ENCODE measurements around the gene DPEP1. TPM values are rescaled to one million over a fixed set of nuclear protein-coding genes. Genes with fewer than 3 reads are reported as not detected.

The DPEP1 gene
- total RNA-seq, 1 donor from 2014 or later = 36.3 TPM

DNA sequence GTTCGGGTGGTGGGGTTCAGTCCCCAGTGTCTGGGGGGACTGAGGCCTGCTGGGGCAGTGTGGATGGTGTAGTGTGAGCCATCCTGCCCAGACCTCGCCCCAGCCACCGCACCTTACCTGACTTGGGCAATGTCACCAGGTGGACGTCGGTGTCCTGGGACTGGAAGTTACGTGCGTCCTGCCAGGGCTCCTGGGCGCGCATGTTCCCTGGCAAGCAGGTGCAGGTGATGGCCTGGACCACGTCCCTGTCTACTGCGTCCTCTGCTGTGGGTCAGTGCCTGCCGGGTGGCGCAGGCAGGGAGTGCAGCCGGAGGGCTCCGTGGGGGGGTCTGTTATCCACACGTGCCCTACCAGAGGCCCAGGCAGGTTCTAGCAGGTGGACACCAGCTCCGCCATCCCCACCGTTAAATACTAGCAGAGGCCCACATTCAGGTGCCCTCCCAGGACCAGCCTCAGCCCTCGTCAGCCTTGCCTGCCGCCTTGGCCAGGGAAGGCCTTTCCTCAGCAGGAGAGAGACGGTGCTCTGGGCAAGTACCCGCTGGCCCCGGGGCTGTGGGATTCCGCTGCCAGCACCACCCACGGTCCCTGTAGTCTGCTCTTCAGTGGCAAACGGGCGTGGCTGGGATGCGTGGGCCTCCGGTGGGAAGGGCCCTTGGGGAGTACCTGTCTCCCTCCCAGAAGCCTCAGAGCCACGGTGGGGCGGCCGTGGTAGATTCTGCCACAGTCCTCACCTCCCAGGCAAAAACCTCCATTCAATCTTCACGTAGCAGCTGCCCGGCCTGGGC is 8.1 kb upstream of the DPEP1 start:
- no peak overlapping the region for H3K27ac Mint-ChIP-seq
- peaks cover 4% of the 10 kb centered on the region for H3K27me3 Mint-ChIP-seq
- H3K9me3 Mint-ChIP-seq (ENCODE audit: low read depth) = no peaks in the 10 kb centered on the region
- H3K4me3 Mint-ChIP-seq (ENCODE audit: low read depth) = no peak overlapping the region
- DNase-seq (ENCODE audit: low spot score, unreplicated experiment) = no peak
- no peaks in the 10 kb centered on the region for H3K36me3 Mint-ChIP-seq (ENCODE audit: insufficient read depth)
- TF ChIP-seq, protein P1, sequence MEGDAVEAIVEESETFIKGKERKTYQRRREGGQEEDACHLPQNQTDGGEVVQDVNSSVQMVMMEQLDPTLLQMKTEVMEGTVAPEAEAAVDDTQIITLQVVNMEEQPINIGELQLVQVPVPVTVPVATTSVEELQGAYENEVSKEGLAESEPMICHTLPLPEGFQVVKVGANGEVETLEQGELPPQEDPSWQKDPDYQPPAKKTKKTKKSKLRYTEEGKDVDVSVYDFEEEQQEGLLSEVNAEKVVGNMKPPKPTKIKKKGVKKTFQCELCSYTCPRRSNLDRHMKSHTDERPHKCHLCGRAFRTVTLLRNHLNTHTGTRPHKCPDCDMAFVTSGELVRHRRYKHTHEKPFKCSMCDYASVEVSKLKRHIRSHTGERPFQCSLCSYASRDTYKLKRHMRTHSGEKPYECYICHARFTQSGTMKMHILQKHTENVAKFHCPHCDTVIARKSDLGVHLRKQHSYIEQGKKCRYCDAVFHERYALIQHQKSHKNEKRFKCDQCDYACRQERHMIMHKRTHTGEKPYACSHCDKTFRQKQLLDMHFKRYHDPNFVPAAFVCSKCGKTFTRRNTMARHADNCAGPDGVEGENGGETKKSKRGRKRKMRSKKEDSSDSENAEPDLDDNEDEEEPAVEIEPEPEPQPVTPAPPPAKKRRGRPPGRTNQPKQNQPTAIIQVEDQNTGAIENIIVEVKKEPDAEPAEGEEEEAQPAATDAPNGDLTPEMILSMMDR (IDR thresholded peaks at IDR 0.05; ENCODE audit: unreplicated experiment) = no peak
- peaks cover 11% of the 10 kb centered on the region for H3K4me1 Mint-ChIP-seq (ENCODE audit: low read depth)

DNA sequence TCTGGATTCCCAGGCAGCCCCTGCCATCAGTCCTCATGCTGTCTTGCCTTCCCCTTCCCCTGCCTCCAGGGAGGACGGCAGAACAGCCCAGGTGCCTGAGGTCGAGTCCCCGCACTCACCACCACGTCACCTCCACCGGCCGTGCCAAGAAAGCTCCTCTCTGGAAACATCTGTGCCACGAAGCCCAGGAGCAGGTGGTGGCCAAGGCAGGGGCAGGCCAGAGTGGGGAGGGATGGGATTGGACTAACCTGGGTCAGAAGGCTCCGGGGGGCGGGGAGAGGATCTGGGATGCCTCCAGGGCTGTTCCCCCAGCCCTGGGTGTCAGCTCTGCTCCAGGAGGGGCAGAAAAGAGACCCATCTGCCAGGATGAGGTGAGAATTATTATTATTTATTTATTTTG is 7.4 kb upstream of the DPEP1 start:
- no peaks in the 10 kb centered on the region for H3K9me3 Mint-ChIP-seq (ENCODE audit: low read depth)
- DNase-seq (ENCODE audit: low spot score, unreplicated experiment) = no peak
- H3K4me3 Mint-ChIP-seq (ENCODE audit: low read depth) = no peak overlapping the region
- no peaks in the 10 kb centered on the region for H3K36me3 Mint-ChIP-seq (ENCODE audit: insufficient read depth)
- peaks cover 11% of the 10 kb centered on the region for H3K4me1 Mint-ChIP-seq (ENCODE audit: low read depth)
- no peak overlapping the region for H3K27ac Mint-ChIP-seq
- H3K27me3 Mint-ChIP-seq = peaks cover 4% of the 10 kb centered on the region
- TF ChIP-seq, protein P1 (IDR thresholded peaks at IDR 0.05; ENCODE audit: unreplicated experiment) = no peak

DNA sequence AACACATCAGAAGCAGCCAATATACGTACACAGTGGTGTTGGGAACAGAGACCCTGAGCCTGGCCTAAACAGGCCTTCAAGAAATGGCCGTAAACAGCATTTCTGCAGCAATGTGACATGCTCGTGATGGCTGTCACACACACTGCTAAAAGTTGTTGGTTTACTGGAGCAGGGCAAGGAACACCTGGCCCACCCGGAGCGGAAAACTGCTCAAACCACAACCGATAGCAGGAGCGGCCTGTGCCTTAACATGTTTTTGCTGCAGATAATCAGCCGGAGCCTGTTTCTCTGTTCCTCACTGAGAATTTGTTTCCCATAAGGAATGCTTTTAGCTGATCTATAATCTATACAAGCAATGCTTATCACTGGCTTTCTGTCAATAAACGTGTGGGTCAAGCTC is 6.0 kb upstream of the DPEP1 start:
- Mint-ChIP-seq H3K4me1 (ENCODE audit: low read depth) (peaks cover 14% of the 10 kb centered on the region), H3K9me3 (ENCODE audit: low read depth) (no peaks in the 10 kb centered on the region), H3K27me3 (peaks cover 4% of the 10 kb centered on the region), H3K36me3 (ENCODE audit: insufficient read depth) (no peaks in the 10 kb centered on the region), H3K4me3 (ENCODE audit: low read depth) (no peak overlapping the region), H3K27ac (peak overlapping the region; percentile 64)
- no peak for DNase-seq (ENCODE audit: low spot score, unreplicated experiment)
- TF ChIP-seq, protein P1 (IDR thresholded peaks at IDR 0.05; ENCODE audit: unreplicated experiment) = no peak

DNA sequence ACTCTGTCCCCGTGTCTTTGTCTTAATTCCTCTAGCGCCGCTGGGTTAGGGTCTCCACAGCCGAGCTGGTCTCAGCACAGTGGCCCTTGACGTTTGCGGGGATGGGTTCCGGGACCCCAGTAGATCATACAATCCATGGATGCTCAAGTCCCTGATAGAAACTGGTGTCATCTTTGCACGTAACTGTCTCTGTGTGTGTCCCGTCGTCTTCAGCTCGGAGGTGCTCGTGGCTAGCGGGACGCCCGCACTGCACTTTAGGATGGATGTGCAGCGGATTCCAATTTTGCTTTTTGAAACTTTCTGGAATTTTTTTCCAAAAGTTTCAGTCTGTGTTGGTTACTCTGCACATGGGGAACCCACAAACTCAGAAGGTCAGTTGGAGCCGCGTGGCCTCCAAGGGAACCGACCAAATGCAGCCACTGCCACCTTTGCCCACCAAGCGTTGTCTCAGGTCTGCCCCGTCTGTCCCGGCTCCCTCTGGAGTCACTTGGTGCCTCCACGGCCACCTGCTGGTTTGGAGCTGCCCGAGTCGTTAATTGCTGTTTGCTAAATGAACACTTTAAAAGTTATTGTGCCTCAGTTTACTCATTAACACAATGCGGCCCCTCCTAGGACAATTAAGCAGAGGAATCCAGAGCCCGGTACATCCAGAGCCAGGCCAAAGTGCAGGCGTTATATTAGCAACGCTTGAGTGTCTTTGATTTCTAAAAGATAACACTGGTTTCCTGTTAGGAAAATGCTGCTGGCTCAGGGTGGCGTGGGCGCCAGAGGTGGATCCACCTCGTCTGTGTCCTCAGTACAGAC is 5.3 kb upstream of the DPEP1 start:
- no peak for DNase-seq (ENCODE audit: low spot score, unreplicated experiment)
- peaks cover 14% of the 10 kb centered on the region for H3K4me1 Mint-ChIP-seq (ENCODE audit: low read depth)
- TF ChIP-seq, protein P1 (IDR thresholded peaks at IDR 0.05; ENCODE audit: unreplicated experiment) = no peak
- H3K27me3 Mint-ChIP-seq = peaks cover under 1% of the 10 kb centered on the region
- H3K9me3 Mint-ChIP-seq (ENCODE audit: low read depth) = no peaks in the 10 kb centered on the region
- no peaks in the 10 kb centered on the region for H3K36me3 Mint-ChIP-seq (ENCODE audit: insufficient read depth)
- H3K4me3 Mint-ChIP-seq (ENCODE audit: low read depth) = no peak overlapping the region
- H3K27ac Mint-ChIP-seq = peak overlapping the region; percentile 64

DNA sequence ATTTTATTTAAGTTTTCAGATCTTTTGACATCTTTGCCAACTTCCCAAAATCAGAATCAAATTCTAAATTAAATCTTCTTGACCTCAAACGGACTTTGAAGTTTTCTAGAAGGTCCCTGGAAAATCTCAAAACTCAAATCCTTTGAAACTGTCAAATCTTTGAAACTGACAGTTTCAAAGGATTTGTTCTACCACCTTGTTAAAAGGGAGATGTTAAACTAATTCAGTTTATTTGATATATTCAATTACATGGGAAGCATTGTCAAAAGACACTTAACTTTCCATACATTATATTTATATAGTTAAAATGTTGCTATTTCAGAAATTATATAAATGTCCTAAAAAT is 3.4 kb upstream of the DPEP1 start:
- Mint-ChIP-seq H3K4me1 (ENCODE audit: low read depth) (peaks cover 14% of the 10 kb centered on the region), H3K36me3 (ENCODE audit: insufficient read depth) (no peaks in the 10 kb centered on the region), H3K4me3 (ENCODE audit: low read depth) (no peak overlapping the region), H3K9me3 (ENCODE audit: low read depth) (no peaks in the 10 kb centered on the region), H3K27me3 (no peaks in the 10 kb centered on the region), H3K27ac (no peak overlapping the region)
- TF ChIP-seq, protein P1 (IDR thresholded peaks at IDR 0.05; ENCODE audit: unreplicated experiment) = no peak
- DNase-seq (ENCODE audit: low spot score, unreplicated experiment) = no peak

All from progenitor cell of endocrine pancreas (in vitro differentiated cells).